Ammon's horn (tissue), 1 donor: ENCODE results near the gene UFD1.

Experiments used
- DNase-seq: peaks from one replicate; pipeline ENCODE4 v3.0.0-alpha.2; 2016; ENCODE audit warnings: low spot score

Gene UFD1

GRCh38 chr22:19516378-19517170, 37.6 kb upstream of the UFD1 start:
- DNase-seq: no peak

- DNase-seq: no peak
Measured at GRCh38 chr22:19515654-19516377, 36.8 kb upstream of the UFD1 start.

- DNase-seq: no peak
Measured at GRCh38 chr22:19514831-19515565, 36.0 kb upstream of the UFD1 start.

GRCh38 chr22:19513823-19514222, 34.8 kb upstream of the UFD1 start:
- no peak for DNase-seq

GRCh38 chr22:19510919-19511341, 31.9 kb upstream of the UFD1 start:
- DNase-seq: no peak

- no peak for DNase-seq
Measured at GRCh38 chr22:19509923-19510322, 30.9 kb upstream of the UFD1 start.

- DNase-seq: no peak
Measured at GRCh38 chr22:19509191-19509590, 30.2 kb upstream of the UFD1 start.

- no peak for DNase-seq
Measured at GRCh38 chr22:19508024-19508776, 29.2 kb upstream of the UFD1 start.

- DNase-seq: no peak
Measured at GRCh38 chr22:19507534-19507861, 28.5 kb upstream of the UFD1 start.

- DNase-seq: no peak
Measured at GRCh38 chr22:19506212-19506611, 27.2 kb upstream of the UFD1 start.

- DNase-seq: no peak
Measured at GRCh38 chr22:19505735-19506126, 26.7 kb upstream of the UFD1 start.

GRCh38 chr22:19504900-19505734, 26.1 kb upstream of the UFD1 start:
- no peak for DNase-seq

- DNase-seq: no peak
Measured at GRCh38 chr22:19503869-19504268, 24.9 kb upstream of the UFD1 start.

GRCh38 chr22:19503367-19503766, 24.4 kb upstream of the UFD1 start:
- no peak for DNase-seq

GRCh38 chr22:19501897-19502447, 23.0 kb upstream of the UFD1 start:
- DNase-seq: no peak

GRCh38 chr22:19499880-19500242, 20.9 kb upstream of the UFD1 start:
- no peak for DNase-seq

- DNase-seq: no peak
Measured at GRCh38 chr22:19499236-19499879, 20.4 kb upstream of the UFD1 start.

- DNase-seq: no peak
Measured at GRCh38 chr22:19498866-19499190, 19.8 kb upstream of the UFD1 start.

GRCh38 chr22:19498154-19498865, 19.3 kb upstream of the UFD1 start:
- no peak for DNase-seq

- no peak for DNase-seq
Measured at GRCh38 chr22:19497245-19497644, 18.3 kb upstream of the UFD1 start.
